Right lobe of liver (tissue), 4 donors: Measurements from ENCODE around the gene SCG3.

ENCODE experiments used
- CTCF ChIP-seq, 4 donors: fragments of 200-600 bp in 3 of 4; fragments of 450-650 bp in 1 of 4; IDR thresholded peaks; one replicate each; pipeline versions ENCODE4 v1.5.1 to v1.8.0; 2016 to 2022; ENCODE audit warnings: antibody characterized with exemption in 4 of 4, mild to moderate bottlenecking in 2 of 4
- POLR2A ChIP-seq: fragments of 450-650 bp; IDR thresholded peaks from one replicate; pipeline ENCODE4 v1.6.1; 2017; ENCODE audit warnings: antibody characterized with exemption, mild to moderate bottlenecking
- donor health status: DM: no; HTN: no; CAD: no.
- donor health status: DM: no; HTN: no; CAD: no.
- donor health status: DM: no; HTN: yes; CAD: no.

GRCh38 chr15:51750186-51750585, 68.9 kb downstream of the SCG3 start:
- TF ChIP-seq CTCF (IDR thresholded peaks at IDR 0.05), result no peak
- TF ChIP-seq POLR2A, result no peak
